Measurements from ENCODE around the gene MXRA7. TPM values are rescaled to one million over a fixed set of nuclear protein-coding genes. Genes with fewer than 3 reads are reported as not detected.
A peak's percentile ranks its signal among the peaks of the same experiment; 100 is the strongest.

The MXRA7 gene
- total RNA-seq, 2 donors from 2014 or later = 76.1 to 285 TPM

DNA sequence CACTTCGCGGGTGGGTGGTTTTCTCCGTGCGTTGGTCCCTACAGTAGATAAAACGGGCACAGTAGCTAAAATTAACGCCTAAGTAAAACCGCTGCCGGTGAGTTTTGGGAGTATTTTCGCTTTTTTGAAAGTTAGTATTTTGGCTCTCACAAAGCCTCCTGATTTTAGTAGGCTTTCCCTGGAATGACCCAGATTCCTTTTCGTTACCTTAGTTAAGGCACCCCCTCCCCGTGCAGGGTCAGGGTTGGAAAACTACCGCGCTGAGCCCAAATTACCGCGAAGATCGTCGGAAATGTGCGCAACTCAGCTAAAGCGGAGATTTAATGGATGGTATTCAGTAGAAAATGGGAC is 38.9 kb downstream of the MXRA7 start:
- TF ChIP-seq POLR2AphosphoS5 (IDR thresholded peaks at IDR 0.05) (peak; percentile 7), POLR2A (IDR thresholded peaks at IDR 0.05) (peak; percentile 42)
- TF ChIP-seq, protein P1, sequence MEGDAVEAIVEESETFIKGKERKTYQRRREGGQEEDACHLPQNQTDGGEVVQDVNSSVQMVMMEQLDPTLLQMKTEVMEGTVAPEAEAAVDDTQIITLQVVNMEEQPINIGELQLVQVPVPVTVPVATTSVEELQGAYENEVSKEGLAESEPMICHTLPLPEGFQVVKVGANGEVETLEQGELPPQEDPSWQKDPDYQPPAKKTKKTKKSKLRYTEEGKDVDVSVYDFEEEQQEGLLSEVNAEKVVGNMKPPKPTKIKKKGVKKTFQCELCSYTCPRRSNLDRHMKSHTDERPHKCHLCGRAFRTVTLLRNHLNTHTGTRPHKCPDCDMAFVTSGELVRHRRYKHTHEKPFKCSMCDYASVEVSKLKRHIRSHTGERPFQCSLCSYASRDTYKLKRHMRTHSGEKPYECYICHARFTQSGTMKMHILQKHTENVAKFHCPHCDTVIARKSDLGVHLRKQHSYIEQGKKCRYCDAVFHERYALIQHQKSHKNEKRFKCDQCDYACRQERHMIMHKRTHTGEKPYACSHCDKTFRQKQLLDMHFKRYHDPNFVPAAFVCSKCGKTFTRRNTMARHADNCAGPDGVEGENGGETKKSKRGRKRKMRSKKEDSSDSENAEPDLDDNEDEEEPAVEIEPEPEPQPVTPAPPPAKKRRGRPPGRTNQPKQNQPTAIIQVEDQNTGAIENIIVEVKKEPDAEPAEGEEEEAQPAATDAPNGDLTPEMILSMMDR (IDR thresholded peaks at IDR 0.05) = peak in 1 of 4 experiments; percentile 24
- WGBS = under 1% methylated on average over 19 of the region's 19 CpGs
- no peak for DNase-seq (ENCODE audit: low spot score)
- peak overlapping the region; percentile 76 to 77 for H3K27ac ChIP-seq
- no peaks in the 10 kb centered on the region for H3K9me3 ChIP-seq
- peak overlapping the region; percentile 40 to 41 for H3K4me3 ChIP-seq
- no peaks in the 10 kb centered on the region for H3K4me1 ChIP-seq (replicated peaks)
- H3K36me3 ChIP-seq = no peaks in the 10 kb centered on the region
- no peaks in the 10 kb centered on the region for H3K27me3 ChIP-seq (replicated peaks; ENCODE audit: insufficient read depth)
- intact Hi-C loops (cut with DNase I) = loop anchor here (5.0 kb wide), 2 partner anchors 40 to 115 kb away; partner anchors contain the start of gene MXRA7

DNA sequence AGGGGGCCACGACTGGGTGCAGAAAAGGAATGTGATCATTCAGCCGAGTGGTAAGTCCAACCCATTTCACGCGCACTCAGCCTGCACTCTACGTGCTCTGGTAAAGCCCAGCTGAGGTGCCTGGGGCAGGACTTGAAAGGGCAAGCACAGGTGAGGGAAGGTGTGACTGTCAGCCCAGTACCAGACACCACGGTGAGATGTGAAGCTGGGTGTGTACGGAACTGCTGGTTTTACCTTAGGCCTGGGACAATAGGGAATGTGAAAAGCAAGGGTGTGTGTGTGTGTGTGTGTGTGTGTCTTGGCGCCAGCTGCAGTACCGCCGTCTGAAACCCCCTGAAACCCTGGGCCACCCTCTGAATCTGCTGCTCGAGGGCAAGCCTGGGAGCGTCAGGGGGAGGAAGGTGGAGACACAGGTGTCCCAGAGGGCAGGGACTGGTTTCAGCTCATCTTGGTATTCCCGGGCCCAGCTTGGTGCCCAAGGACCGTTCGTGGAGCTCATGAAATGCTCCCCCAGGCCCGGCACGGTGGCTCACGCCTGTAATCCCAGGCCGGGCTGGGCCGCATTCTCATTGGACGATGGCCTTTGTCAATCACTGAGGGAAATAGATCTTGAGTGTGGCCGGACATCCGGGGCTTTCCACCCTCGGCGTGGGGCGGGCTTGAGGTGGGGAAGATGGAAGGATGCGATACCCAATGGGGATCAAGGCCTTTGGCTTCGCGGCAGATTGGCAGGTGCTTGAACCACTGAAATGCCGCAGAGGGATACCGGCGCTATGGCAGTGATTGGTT is 39.4 kb downstream of the MXRA7 start:
- Histone ChIP-seq H3K27me3 (replicated peaks; ENCODE audit: insufficient read depth) (no peaks in the 10 kb centered on the region), H3K4me1 (replicated peaks) (no peaks in the 10 kb centered on the region), H3K4me3 (peak overlapping the region; percentile 40 to 41), H3K27ac (peak overlapping the region; percentile 76 to 77), H3K36me3 (no peaks in the 10 kb centered on the region), H3K9me3 (no peaks in the 10 kb centered on the region)
- WGBS = 6% methylated on average over 32 of the region's 32 CpGs
- DNase-seq (ENCODE audit: low spot score) = peak; percentile 100
- intact Hi-C loops (cut with DNase I) = loop anchor here (5.0 kb wide), 2 partner anchors 41 to 114 kb away; partner anchors contain the start of gene MXRA7
- TF ChIP-seq POLR2A (IDR thresholded peaks at IDR 0.05) (no peak), POLR2AphosphoS5 (IDR thresholded peaks at IDR 0.05) (peak; percentile 98)
- TF ChIP-seq, protein P1 (IDR thresholded peaks at IDR 0.05) = no peak

DNA sequence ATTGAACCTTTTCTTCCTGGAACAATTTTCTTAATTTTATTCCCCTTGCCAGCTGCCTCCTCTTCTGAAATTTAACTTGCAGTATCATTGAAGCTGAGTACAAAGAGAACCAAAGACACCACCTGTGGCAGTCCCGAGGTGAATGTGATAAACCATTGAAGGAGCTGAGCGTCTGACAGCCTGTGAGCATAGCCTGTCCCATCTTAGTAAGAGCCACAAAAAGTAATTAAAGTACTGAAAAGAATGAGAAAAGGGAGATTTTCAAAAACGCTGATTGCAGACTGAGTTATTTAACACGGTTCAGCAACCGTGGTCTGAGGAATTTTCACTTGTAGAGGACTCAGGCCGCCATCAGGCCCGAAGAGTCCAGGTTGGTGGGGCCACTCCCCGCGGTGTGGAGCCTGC is 40.0 kb downstream of the MXRA7 start:
- Histone ChIP-seq H3K27me3 (replicated peaks; ENCODE audit: insufficient read depth) (no peaks in the 10 kb centered on the region), H3K27ac (peak overlapping the region; percentile 76 to 77), H3K9me3 (no peaks in the 10 kb centered on the region), H3K4me1 (replicated peaks) (no peaks in the 10 kb centered on the region), H3K4me3 (no peak overlapping the region), H3K36me3 (no peaks in the 10 kb centered on the region)
- intact Hi-C loops (cut with DNase I) = loop anchor here (5.0 kb wide), 2 partner anchors 42 to 113 kb away; partner anchors contain the start of gene MXRA7
- WGBS = 56% methylated on average over 9 of the region's 9 CpGs
- TF ChIP-seq POLR2A (IDR thresholded peaks at IDR 0.05) (no peak), POLR2AphosphoS5 (IDR thresholded peaks at IDR 0.05) (no peak)
- TF ChIP-seq, protein P1 (IDR thresholded peaks at IDR 0.05) = no peak
- no peak for DNase-seq (ENCODE audit: low spot score)

DNA sequence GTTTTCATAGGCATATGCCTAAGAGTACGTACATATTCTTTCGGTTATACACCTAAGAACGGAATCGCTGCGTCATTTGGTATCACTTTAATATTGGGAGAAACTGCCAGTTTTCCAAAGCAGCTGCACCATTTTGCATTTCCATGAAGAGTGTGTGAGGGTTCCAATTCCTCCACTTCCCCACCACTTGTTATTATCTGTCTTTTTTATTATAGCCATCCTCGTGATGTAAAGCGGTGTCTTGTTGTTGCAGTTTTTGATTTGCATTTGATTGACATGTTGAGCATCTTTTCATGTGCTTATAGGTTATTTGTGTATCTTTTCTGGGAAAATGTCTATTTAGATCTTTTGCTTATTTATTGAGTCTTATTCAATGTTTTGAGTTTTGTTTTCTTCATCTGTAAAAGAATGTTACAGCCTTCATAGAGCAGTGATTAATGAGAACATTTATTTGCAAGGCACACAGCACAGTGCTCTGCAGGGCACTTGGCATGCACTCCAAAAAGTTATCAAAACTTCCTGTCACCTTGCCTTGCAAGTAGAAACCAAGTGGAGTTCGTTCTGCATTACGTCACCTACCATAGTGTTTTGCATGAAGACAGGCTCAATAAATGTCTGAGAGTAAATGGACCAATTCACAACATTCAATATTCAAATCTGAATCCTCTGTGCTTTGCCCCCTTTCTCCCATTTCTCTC is 40.6 kb downstream of the MXRA7 start:
- H3K27me3 ChIP-seq (replicated peaks; ENCODE audit: insufficient read depth) = no peaks in the 10 kb centered on the region
- DNase-seq (ENCODE audit: low spot score) = no peak
- WGBS = 78% methylated on average over 9 of the region's 9 CpGs
- TF ChIP-seq, protein P1 (IDR thresholded peaks at IDR 0.05) = no peak
- no peak for TF ChIP-seq POLR2AphosphoS5 (IDR thresholded peaks at IDR 0.05)
- TF ChIP-seq POLR2A (IDR thresholded peaks at IDR 0.05) = no peak
- peak overlapping the region; percentile 76 to 77 for H3K27ac ChIP-seq
- H3K4me1 ChIP-seq (replicated peaks) = no peaks in the 10 kb centered on the region
- no peaks in the 10 kb centered on the region for H3K9me3 ChIP-seq
- intact Hi-C loops (cut with DNase I) = loop anchor here (5.0 kb wide), 2 partner anchors 42 to 113 kb away; partner anchors contain the start of gene MXRA7
- H3K4me3 ChIP-seq = no peak overlapping the region
- no peaks in the 10 kb centered on the region for H3K36me3 ChIP-seq
